RWPE1 (cell line): ENCODE data around the gene ID1.
A peak's percentile ranks its signal among the peaks of the same experiment; 100 is the strongest.

Experiments used
- CTCF ChIA-PET: fragments of 350-600 bp; sonication (Branson Sonifier 250); formaldehyde crosslinking; extraction: SDS; loops from one replicate; lab custom pipeline; 2021; lab: Yijun Ruan, JAX
- POLR2A ChIA-PET: fragments of 400-600 bp; formaldehyde crosslinking; extraction: SDS; loops from one replicate; lab custom pipeline; 2020; ENCODE audit warnings: antibody characterized with exemption; ENCODE audit not compliant: low non-redundant PET; lab: Yijun Ruan, JAX
- DNase-seq: peaks from one replicate; pipeline ENCODE4 v3.0.0; 2012; ENCODE audit warnings: low spot score
- H3K27ac ChIP-seq: fragments of 450-650 bp; 2 replicates; pipeline ENCODE4 v1.5.1; 2017
- TF ChIP-seq, protein P1 (sequence below): fragments of 450-650 bp; conservative IDR thresholded peaks from 2 replicates; pipeline ENCODE4 v1.5.1; 2017; ENCODE audit warnings: low read depth, mild to moderate bottlenecking

Gene ID1, protein sequence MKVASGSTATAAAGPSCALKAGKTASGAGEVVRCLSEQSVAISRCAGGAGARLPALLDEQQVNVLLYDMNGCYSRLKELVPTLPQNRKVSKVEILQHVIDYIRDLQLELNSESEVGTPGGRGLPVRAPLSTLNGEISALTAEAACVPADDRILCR

DNA sequence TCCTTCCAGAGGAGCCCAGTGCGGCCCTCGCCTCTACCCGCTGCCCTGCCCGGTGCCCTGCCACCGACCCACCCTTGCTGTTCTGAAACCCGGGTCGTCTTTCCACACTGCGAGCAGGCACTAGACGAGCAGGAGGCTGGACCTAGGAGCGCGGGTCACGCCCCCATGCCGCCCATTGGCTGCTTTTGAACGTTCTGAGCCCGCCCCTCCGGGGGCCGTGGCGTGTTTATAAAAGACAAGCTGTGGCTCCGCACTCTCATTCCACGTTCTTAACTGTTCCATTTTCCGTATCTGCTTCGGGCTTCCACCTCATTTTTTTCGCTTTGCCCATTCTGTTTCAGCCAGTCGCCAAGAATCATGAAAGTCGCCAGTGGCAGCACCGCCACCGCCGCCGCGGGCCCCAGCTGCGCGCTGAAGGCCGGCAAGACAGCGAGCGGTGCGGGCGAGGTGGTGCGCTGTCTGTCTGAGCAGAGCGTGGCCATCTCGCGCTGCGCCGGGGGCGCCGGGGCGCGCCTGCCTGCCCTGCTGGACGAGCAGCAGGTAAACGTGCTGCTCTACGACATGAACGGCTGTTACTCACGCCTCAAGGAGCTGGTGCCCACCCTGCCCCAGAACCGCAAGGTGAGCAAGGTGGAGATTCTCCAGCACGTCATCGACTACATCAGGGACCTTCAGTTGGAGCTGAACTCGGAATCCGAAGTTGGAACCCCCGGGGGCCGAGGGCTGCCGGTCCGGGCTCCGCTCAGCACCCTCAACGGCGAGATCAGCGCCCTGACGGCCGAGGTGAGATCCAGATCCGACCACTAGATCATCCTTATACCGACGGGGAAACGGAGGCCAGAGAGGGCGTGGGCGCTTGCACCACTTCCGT, at the start of gene ID1:
Gene ID1 (plus strand): TSS at position 259 of the 871 bp plus-strand sequence. CDS start 99 bp downstream, at position 358.
- ChIA-PET CTCF (interaction anchor here (0.6 to 2.5 kb wide), 8 partner anchors 8 to 103 kb away, joined by 3 to 14 read pairs (median 8); no protein-coding TSS in a partner anchor), POLR2A (interaction anchor here (0.5 to 5.9 kb wide), 11 partner anchors 9 to 114 kb away, joined by 3 to 54 read pairs (median 6); no protein-coding TSS in a partner anchor)
- DNase-seq: peak; percentile 99
- TF ChIP-seq, protein P1, sequence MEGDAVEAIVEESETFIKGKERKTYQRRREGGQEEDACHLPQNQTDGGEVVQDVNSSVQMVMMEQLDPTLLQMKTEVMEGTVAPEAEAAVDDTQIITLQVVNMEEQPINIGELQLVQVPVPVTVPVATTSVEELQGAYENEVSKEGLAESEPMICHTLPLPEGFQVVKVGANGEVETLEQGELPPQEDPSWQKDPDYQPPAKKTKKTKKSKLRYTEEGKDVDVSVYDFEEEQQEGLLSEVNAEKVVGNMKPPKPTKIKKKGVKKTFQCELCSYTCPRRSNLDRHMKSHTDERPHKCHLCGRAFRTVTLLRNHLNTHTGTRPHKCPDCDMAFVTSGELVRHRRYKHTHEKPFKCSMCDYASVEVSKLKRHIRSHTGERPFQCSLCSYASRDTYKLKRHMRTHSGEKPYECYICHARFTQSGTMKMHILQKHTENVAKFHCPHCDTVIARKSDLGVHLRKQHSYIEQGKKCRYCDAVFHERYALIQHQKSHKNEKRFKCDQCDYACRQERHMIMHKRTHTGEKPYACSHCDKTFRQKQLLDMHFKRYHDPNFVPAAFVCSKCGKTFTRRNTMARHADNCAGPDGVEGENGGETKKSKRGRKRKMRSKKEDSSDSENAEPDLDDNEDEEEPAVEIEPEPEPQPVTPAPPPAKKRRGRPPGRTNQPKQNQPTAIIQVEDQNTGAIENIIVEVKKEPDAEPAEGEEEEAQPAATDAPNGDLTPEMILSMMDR: no peak
- peak within 1 kb of the TSS; percentile 86 for H3K27ac ChIP-seq

DNA sequence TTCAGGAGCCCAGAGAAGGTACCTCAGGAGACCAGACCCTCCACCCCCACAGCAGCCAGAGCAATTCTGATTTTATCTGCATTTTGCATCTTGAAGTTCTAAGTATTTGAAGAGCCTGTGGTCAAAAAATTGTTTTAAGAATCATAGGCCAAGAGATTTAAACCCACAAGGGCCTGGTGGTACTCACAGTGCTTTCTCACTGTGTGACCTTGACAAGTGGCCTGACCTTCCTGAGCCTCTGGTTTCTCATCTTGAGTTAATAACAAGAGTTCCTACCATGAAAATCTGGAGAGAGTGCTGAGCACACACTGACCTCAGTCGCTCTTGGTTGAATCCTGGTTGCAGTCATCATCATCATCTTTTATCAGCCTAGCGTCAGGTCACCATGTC, 45.4 kb upstream of the ID1 start:
- no peak for DNase-seq
- H3K27ac ChIP-seq: peak overlapping the region; percentile 93
- POLR2A ChIA-PET: interaction anchor here (2.0 to 4.7 kb wide), 3 partner anchors 13 to 52 kb away, joined by 6 to 46 read pairs (median 34); partner anchors contain the start of gene ID1
- CTCF ChIA-PET: interaction anchor here (0.6 to 20.6 kb wide), 10 partner anchors 8 to 1258 kb away, joined by 3 to 656 read pairs (median 3); no protein-coding TSS in a partner anchor
- TF ChIP-seq, protein P1: no peak

DNA sequence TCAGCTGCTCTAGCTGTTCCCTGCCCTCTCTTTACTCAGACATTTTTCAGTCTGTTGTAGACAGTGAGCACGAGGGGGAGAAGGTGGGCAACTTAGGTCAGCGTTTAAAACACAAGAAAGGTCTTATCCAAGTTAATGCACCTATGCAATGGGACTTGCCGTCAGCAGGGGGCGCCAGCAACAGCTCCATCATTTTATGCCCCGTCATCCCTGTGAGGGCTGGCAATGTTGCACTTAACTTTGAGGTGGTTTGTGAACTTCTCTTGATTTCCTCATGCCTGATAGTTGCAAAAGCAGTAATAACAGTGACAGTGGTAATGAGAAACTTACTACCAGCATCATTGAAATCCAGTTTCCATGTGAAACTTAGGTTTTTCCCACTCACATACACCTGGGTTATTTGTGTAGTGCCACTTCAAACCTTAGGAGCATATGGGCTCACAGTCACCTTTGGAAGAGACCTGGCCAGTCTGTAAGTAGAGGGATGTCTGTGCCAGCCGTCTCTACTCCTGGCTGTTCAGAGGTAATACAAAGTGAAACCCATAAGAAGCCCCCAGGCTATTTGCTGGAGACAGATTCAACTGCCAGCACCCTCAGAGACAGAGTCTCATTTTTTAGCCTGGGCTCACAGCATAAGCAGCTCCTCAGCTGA, 44.9 kb upstream of the ID1 start:
- CTCF ChIA-PET: interaction anchor here (0.6 to 20.6 kb wide), 15 partner anchors 9 to 1258 kb away, joined by 3 to 656 read pairs (median 4); partner anchors contain the start of gene ID1
- peak overlapping the region; percentile 93 for H3K27ac ChIP-seq
- POLR2A ChIA-PET: interaction anchor here (0.6 to 4.7 kb wide), 5 partner anchors 8 to 137 kb away, joined by 3 to 46 read pairs (median 6); partner anchors contain the start of gene ID1
- DNase-seq: peak; percentile 76
- TF ChIP-seq, protein P1: peak; percentile 99

DNA sequence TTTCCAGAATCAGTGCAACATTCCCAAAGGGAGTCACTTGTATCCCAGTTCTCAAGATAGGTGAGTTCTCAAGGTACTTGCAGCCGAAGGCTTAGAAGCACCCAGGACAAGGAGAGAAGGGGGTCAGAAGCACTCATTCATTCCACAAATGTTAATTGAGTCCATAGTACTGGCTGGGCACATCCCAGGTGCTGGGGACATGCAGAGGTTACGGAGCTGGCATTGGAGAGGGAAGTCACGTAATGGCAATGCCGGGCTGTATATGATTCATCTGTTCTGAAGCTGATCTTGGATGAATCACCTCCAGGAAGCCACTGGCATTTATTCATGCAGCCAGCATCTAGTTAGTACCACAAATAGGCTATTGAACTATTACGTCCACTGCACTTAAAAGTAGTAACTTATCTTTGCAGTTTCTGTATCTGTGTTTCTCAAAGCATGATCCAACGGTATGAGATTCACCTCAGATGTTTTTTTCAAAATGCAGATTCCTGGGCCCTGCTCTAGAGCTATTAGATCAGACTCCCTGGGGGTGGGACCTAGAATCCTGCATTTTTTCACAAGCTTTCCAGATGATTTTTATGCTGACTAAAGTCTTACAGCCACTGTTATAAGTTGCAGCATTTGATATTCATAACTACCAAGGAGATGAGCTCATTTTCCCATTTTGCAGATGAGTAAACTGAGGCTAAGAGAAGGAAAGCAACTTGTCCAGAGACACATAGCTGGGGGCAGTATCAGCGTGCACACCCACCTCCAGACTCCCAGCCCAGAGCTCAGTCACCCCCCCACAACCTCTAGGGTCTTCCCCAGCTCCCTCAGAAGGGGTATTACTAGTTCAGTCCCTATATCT, 44.1 kb upstream of the ID1 start:
- ChIA-PET POLR2A (interaction anchor here (0.6 to 4.7 kb wide), 6 partner anchors 9 to 136 kb away, joined by 3 to 46 read pairs (median 6); partner anchors contain the start of gene ID1), CTCF (interaction anchor here (0.6 to 20.6 kb wide), 13 partner anchors 8 to 74 kb away, joined by 3 to 656 read pairs (median 5); partner anchors contain the start of gene ID1)
- H3K27ac ChIP-seq: peak overlapping the region; percentile 93
- TF ChIP-seq, protein P1: no peak
- DNase-seq: peak; percentile 96

DNA sequence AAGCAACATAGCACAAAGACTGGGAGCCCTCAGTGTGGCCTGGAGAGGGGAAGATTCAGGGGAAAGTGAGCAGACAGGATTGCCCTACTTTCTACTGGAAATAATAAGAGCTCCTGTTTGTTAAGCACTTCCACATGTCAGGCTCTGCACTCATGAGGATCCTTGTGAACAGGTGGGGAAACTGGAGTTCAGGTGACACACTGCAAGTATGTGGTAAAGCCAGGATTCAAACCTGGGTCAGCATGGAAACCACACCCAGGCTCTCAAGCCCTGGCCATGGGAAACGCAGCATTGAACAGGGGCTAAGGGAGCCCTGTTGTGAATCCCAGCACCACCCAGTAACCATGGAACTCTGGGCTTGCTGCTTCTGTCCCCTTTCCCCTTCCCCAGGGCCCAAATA, 42.8 kb upstream of the ID1 start:
- CTCF ChIA-PET: interaction anchor here (0.5 to 20.6 kb wide), 19 partner anchors 9 to 1141 kb away, joined by 3 to 656 read pairs (median 5); partner anchors contain the start of genes BCL2L1 and ID1
- DNase-seq: peak; percentile 64
- peak overlapping the region; percentile 93 for H3K27ac ChIP-seq
- TF ChIP-seq, protein P1: no peak
- POLR2A ChIA-PET: interaction anchor here (0.6 to 4.7 kb wide), 6 partner anchors 10 to 51 kb away, joined by 3 to 46 read pairs (median 4); partner anchors contain the start of gene ID1
